GM12878 (cell line): ENCODE data around the gene NDUFC2. TPM values are rescaled to one million over a fixed set of nuclear protein-coding genes. Genes with fewer than 3 reads are reported as not detected.
"Not testable (repeated sequence)": the region's sequence is repeated elsewhere in the genome, so short reads cannot be mapped to it uniquely, and the experiment has no call there.

Experiments
- ATAC-seq: fragments of 200-7000 bp; cut with Tn5 transposase; 3 replicates; pipeline ENCODE4 v1.9.1; 2020; ENCODE audit warnings: mild to moderate bottlenecking, moderate library complexity
- BruUV-seq: library from RNA; stranded (reverse); fragments of 400-500 nt; replicated peaks from 2 replicates; lab custom pipeline; 2021; lab: Mats Ljungman, UMichigan
- CTCF ChIA-PET: fragments of 300-600 bp; sonication (Branson Sonifier 250); formaldehyde crosslinking; extraction: SDS; loops from one replicate; lab custom pipeline; 2021; ENCODE audit warnings: inconsistent platforms; lab: Yijun Ruan, JAX
- POLR2A ChIA-PET: fragments of 350-600 bp; formaldehyde crosslinking; extraction: SDS; loops from one replicate; lab custom pipeline; 2021; ENCODE audit warnings: inconsistent platforms; lab: Charles Lee
- RAD21 ChIA-PET: fragments of 300-600 bp; sonication (Branson Sonifier 250); formaldehyde crosslinking; loops from one replicate; lab custom pipeline; 2023; ENCODE audit warnings: antibody characterized with exemption; ENCODE audit not compliant: unreplicated experiment; lab: Charles Lee
- SMC1A ChIA-PET: fragments of 300-600 bp; sonication (Branson Sonifier 250); formaldehyde crosslinking; loops from one replicate; lab custom pipeline; 2023; ENCODE audit not compliant: unreplicated experiment, uncharacterized antibody; lab: Charles Lee
- DNase-seq: peaks from one replicate; pipeline ENCODE4 v3.0.0-alpha.2; 2011; ENCODE audit warnings: low read depth, low spot score
- FAIRE-seq: peaks from 3 replicates; lab custom pipeline; 2011; peaks lifted over from hg19 to GRCh38; lab: Jason Lieb, UNC
- H2AFZ ChIP-seq: 2 replicates; pipeline ENCODE4 v1.6.0; 2011; ENCODE audit warnings: low read depth, low read length, control low read depth; ENCODE audit not compliant: control insufficient read depth
- H3K27ac ChIP-seq: 2 replicates; pipeline ENCODE4 v1.5.1; 2011; ENCODE audit warnings: control low read depth; ENCODE audit not compliant: control insufficient read depth, insufficient read depth
- H3K27me3 ChIP-seq, 2 experiments: replicated peaks in 1 of 2; 2 replicates each; pipeline versions ENCODE4 v1.6.0 to v1.6.1; 2011; ENCODE audit warnings: low read length in 1 of 2; ENCODE audit not compliant: control insufficient read depth in 2 of 2, insufficient read depth in 2 of 2
- H3K36me3 ChIP-seq, 2 experiments: 2 replicates each; pipeline ENCODE4 v1.5.1; 2011; ENCODE audit warnings: low read length in 1 of 2; ENCODE audit not compliant: control insufficient read depth in 2 of 2, insufficient read depth in 2 of 2
- H3K4me1 ChIP-seq: 2 replicates; pipeline ENCODE4 v1.6.1; 2011; ENCODE audit warnings: mild to moderate bottlenecking, low read length, moderate library complexity, mixed read lengths; ENCODE audit not compliant: control insufficient read depth, insufficient read depth
- H3K4me2 ChIP-seq: 2 replicates; pipeline ENCODE4 v1.6.0; 2011; ENCODE audit warnings: control low read depth; ENCODE audit not compliant: control insufficient read depth, insufficient read depth
- H3K4me3 ChIP-seq: fragments of 200-600 bp; sonication (generic); 2 replicates; pipeline ENCODE4 v1.5.1; 2016
- H3K79me2 ChIP-seq: 2 replicates; pipeline ENCODE4 v1.6.0; 2011; ENCODE audit warnings: low read length; ENCODE audit not compliant: control insufficient read depth, insufficient read depth
- H3K9ac ChIP-seq: 2 replicates; pipeline ENCODE4 v1.8.0; 2011; ENCODE audit warnings: low read length, control low read depth, mixed read lengths; ENCODE audit not compliant: control insufficient read depth, insufficient read depth
- H3K9me3 ChIP-seq: replicated peaks from 3 replicates; pipeline ENCODE4 v1.5.1; 2011; ENCODE audit warnings: mild to moderate bottlenecking, low read length; ENCODE audit not compliant: control insufficient read depth, insufficient read depth
- H4K20me1 ChIP-seq: 2 replicates; pipeline ENCODE4 v1.6.0; 2011; ENCODE audit not compliant: control insufficient read depth, insufficient read depth
- MXI1 ChIP-seq: fragments of 150-350 bp; IDR thresholded peaks from 2 replicates; pipeline ENCODE4 v1.6.1; 2011; ENCODE audit warnings: low read depth, mild to moderate bottlenecking, inconsistent platforms, low read length, improper control_type of control experiment
- YY1 ChIP-seq: IDR thresholded peaks from 2 replicates; pipeline ENCODE4 v1.6.1; 2011; ENCODE audit warnings: low read depth, mild to moderate bottlenecking, low read length
- WGBS: methylation state at CpG from one replicate; pipeline ENCODE4 v1.1.6; 2016; ENCODE audit warnings: low lambda C conversion rate; ENCODE audit not compliant: insufficient replicate concordance, insufficient coverage; ENCODE audit errors: missing lambda C conversion rate; 5-methylcytosine and 5-hydroxymethylcytosine counted together
- in situ Hi-C: fragments of 300-500 bp; cut with MboI; formaldehyde crosslinking; loops from 9 replicates; pipeline ENCODE4 v1.14.3; 2018; ENCODE audit warnings: mixed read lengths
- intact Hi-C: fragments of 100-400 bp; cut with micrococcal nuclease; formaldehyde crosslinking; loops from one replicate; pipeline ENCODE4 v1.14.2; 2022; ENCODE audit not compliant: unreplicated experiment
- polyA plus RNA-seq, 11 experiments: library from polyadenylated mRNA; depleted of rRNA in 4 of 11; unstranded in 6 of 11; stranded (reverse) in 5 of 11; fragments of >200 nt; fragmentation: Nextera tagmentation in 4 of 11; fragmentation: Illumina TruSeq in 1 of 11; extraction: Ambion mirVana in 4 of 11; extraction: Trizol in 1 of 11; gene quantifications; 1 replicate in 1 of 11; 2 replicates in 10 of 11; pipeline versions ENCODE4 v1.2.1 to v1.2.3, GENCODE V29; 2011 to 2016; ENCODE audit warnings: inconsistent platforms in 2 of 11, missing spikeins in 2 of 11, low read depth in 1 of 11
- total RNA-seq, 4 experiments: library from RNA; depleted of rRNA in 3 of 4; stranded (reverse); fragments of >200 nt in 3 of 4; fragmentation: Illumina TruSeq in 1 of 4; extraction: Trizol in 1 of 4; gene quantifications; 2 replicates each; pipeline versions ENCODE4 v1.2.1 to v1.2.3, GENCODE V29; 2013 to 2021

NDUFC2 gene
- total and polyA plus RNA-seq, 10 of the 15 experiments (the other 5 are each of a cell fraction or from before 2014, with no cell fraction given) = 103 to 529 (median 192) TPM

- Histone ChIP-seq H3K27me3 (no peaks in the 10 kb centered on the region), H2AFZ (no peak overlapping the region), H3K4me1 (peaks cover 7% of the 10 kb centered on the region), H3K27ac (no peak overlapping the region), H3K4me3 (no peak overlapping the region), H3K79me2 (no peaks in the 10 kb centered on the region), H3K9ac (no peak overlapping the region), H3K4me2 (no peak overlapping the region), H3K9me3 (no peaks in the 10 kb centered on the region), H3K36me3 (no peaks in the 10 kb centered on the region), H4K20me1 (no peaks in the 10 kb centered on the region)
- 84% methylated on average over 14 of the region's 14 CpGs for WGBS
- POLR2A ChIA-PET = interaction anchor here (1.0 kb wide), 1 partner anchor 47 kb away, joined by 3 read pairs; the partner anchor contains the start of gene INTS4
- SMC1A ChIA-PET = interaction anchor here (0.9 kb wide), 1 partner anchor 266 kb away, joined by 3 read pairs; no protein-coding TSS in a partner anchor
- in situ Hi-C loops = no loop called here
- TF ChIP-seq MXI1 (no peak), YY1 (peak; percentile 49; the same call in 1 of the 2 replicates)
- TF ChIP-seq, all 136 proteins: peak for 1
- intact Hi-C loops = no loop called here
- DNase-seq (no peak), ATAC-seq (no peak), FAIRE-seq (no peak)
- ChIA-PET CTCF (interaction anchor here (1.1 to 1.4 kb wide), 3 partner anchors 35 to 47 kb away, joined by 3 read pairs; partner anchors contain the start of gene INTS4), RAD21 (interaction anchor here (1.0 kb wide), 1 partner anchor 47 kb away, joined by 4 read pairs; no protein-coding TSS in a partner anchor)
- no TSS peak for BruUV-seq
Measured at GRCh38 chr11:78041843-78042440, 37.7 kb downstream of the NDUFC2 start.

- POLR2A ChIA-PET = interaction anchor here (0.9 to 1.0 kb wide), 2 partner anchors 21 to 47 kb away, joined by 3 to 5 read pairs; partner anchors contain the start of gene INTS4
- H2AFZ ChIP-seq, H3K9me3 ChIP-seq, H3K4me3 ChIP-seq, ATAC-seq, H3K9ac ChIP-seq, H3K4me1 ChIP-seq, H4K20me1 ChIP-seq, H3K36me3 ChIP-seq, FAIRE-seq, intact Hi-C loops, BruUV-seq, H3K27ac ChIP-seq, H3K27me3 ChIP-seq, H3K4me2 ChIP-seq, in situ Hi-C loops, H3K79me2 ChIP-seq, DNase-seq: not testable (repeated sequence)
- RAD21 ChIA-PET = interaction anchor here (1.0 to 2.5 kb wide), 2 partner anchors 46 kb away, joined by 4 to 9 read pairs; no protein-coding TSS in a partner anchor
- WGBS = 82% methylated on average over 8 of the region's 8 CpGs
- SMC1A ChIA-PET = interaction anchor here (0.9 to 1.1 kb wide), 3 partner anchors 13 to 265 kb away, joined by 3 read pairs; partner anchors contain the start of gene INTS4
- CTCF ChIA-PET = interaction anchor here (1.1 to 1.4 kb wide), 2 partner anchors 35 to 46 kb away, joined by 3 read pairs; partner anchors contain the start of gene INTS4
Measured at GRCh38 chr11:78041380-78041719, 38.3 kb downstream of the NDUFC2 start.
